ENCODE results near the gene NUP160.
"Not testable (repeated sequence)": the region's sequence is repeated elsewhere in the genome, so short reads cannot be mapped to it uniquely, and the experiment has no call there.

NUP160 gene

DNA sequence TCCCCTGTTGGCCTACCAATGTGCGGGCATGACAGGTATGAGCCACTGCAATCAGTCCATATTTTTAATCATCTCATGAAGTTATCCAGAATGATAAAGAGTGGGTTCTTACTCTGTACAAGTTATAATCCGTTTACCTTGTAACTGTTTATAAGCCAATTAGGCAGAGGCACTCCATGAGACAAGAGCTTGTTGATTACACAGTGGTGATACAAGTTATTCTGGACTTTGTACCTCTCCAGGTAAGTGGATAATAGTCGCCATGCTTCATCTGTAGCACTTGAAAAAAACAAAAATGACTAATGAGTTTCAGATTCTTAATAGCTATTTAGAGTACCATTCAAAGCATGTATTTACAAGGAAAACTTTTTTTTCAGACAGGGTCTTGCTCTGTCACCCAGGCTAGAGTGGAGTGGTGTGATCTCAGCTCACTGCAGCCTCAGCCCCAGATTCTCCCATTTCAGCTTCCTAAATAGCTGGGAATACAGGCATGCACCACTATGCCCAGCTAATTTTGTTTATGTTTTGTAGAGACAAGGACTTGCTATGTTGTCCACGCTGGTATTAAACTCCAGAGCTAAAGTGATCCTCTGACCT is 63.3 kb downstream of the NUP160 start:
- DNase-seq, result no peak

- no peak for DNase-seq
These were observed 65.0 kb downstream of the NUP160 start for GRCh38 chr11:47783087-47783610.

GRCh38 chr11:47778878-47779483 is 69.2 kb downstream of the NUP160 start:
- DNase-seq, result no peak

DNA sequence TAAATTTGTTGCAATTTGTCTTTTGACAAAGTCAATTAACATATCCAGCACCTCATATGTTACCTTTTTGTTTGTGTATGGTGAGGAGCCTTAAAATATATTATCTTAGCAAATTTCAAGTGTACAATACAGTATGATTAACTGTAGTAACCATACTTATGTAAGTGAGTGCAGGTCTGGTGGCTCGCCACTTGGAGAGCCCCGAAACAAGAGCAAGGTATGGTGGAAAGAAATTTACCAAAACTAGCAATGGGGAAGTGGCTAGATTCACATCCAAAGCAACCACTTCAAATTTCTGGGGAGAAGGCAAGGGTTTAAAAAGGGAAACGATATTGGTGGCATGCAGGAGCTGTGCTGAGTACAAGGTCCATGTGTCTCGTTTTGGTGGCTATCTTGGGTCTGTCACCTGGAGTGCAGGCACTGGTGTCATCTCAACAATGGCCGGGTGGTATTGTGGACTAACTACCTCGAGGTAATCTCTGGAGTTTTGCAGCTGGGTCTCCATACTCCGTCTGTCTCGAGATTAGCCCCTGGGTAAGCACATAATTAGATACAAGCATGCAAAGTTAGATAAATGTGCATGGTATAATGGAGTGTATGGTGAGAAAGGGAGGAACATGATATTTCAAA is 72.8 kb downstream of the NUP160 start:
- DNase-seq, result no peak

DNA sequence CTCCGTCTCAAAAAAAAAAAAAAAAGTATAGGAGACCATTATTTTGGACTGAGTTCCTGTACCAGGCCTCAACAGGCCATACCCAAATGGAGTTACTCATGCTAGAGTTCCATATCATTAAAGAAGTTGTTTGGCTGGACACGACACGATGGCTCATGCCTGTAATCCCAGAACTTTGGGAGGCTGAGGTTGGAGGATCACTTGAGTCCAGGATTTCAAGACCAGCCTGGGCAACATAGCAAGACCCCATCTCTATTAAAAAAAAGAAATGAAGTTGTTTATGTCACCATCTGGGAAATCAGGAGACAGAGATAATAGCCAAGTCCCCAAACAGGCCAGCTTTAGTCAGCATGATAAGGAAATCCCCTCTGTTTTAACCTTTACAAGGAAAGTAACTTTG is 74.3 kb downstream of the NUP160 start:
- DNase-seq, result no peak

DNA sequence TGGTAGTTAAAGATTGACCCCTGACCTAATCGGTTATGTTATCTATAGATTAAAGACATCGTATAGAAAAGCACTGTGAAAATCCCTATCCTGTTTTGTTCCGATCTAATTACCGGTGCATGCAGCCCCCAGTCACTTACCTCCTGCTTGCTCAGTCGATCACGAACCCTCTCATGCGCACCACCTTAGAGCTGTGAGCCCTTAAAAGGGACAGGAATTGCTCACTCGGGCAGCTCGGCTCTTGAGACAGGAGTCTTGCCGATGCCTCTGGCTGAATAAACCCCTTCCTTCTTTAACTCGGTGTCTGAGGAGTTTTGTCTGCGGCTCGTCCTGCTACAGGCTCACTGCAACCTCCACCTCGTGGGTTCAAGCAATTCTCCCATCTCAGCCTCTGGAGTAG is 78.6 kb downstream of the NUP160 start:
- not testable (repeated sequence) for DNase-seq

DNA sequence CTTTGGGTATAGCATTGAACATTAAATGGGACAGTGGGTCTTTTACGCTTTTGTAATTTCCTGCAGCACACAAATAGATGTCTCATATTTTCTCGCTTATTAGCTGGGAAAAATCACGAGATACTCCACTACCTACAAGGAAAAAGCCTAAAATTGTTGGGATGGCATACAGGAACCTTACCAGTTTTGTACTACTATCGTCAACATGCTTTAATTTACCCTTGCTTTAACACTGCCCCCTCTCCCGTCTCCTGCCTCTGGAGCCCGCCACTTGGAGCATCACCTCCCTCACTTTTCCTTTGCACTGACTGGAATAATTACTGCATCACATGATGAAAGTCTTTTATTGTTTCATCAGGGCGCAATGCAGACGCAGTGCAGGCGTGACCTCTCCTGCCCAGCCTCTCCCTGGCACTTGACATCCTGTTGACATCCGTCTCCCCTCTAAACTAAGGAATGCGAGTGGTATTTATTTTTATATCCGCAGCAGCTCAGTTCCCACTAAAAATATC is 80.0 kb downstream of the NUP160 start:
- DNase-seq, result peak; percentile 17

GRCh38 chr11:47766509-47767227 is 81.5 kb downstream of the NUP160 start:
- DNase-seq, result no peak

DNA sequence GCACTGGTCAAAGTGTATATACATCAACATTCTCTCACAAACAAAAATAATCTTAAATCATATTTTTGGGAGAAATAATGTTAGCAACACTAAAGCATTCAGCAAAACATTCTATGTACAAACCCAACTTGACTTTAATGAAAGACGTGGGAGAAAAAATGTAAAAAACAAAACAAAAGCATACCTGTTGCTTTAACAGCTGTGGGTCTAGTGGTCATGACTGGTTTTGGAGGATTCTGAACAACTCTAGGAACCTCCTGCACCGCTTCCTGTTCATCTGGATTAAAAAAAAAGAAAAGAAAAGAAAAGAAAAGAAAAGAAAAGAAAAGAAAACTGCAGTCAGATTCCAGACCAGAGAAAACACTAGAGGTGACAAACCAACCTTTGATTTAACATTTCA is 83.1 kb downstream of the NUP160 start:
- DNase-seq, result no peak

- not testable (repeated sequence) for DNase-seq
These were observed 88.9 kb downstream of the NUP160 start for GRCh38 chr11:47759291-47759690.

DNA sequence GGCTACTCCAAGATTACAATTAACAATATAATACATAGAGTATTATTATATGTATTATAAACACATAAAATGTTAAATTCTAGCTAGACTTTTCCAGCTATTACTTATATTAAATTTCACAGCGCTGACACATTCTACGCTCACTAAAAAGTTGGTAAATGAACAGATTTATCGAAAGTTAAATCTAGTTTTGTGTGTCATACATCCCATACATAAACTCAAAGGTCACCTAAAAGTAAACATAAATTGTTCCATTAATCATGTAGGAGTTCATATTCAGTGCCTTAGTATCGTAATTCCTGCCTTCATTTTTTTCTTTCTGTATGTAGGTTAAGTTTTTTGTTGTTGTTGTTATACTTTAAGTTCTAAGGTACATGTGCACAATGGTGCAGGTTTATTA is 91.9 kb downstream of the NUP160 start:
- DNase-seq, result no peak

- DNase-seq, result no peak
These were observed 97.4 kb downstream of the NUP160 start for GRCh38 chr11:47750725-47751124.

GRCh38 chr11:47742494-47742893 is 105.7 kb downstream of the NUP160 start:
- DNase-seq, result not testable (repeated sequence)

DNA sequence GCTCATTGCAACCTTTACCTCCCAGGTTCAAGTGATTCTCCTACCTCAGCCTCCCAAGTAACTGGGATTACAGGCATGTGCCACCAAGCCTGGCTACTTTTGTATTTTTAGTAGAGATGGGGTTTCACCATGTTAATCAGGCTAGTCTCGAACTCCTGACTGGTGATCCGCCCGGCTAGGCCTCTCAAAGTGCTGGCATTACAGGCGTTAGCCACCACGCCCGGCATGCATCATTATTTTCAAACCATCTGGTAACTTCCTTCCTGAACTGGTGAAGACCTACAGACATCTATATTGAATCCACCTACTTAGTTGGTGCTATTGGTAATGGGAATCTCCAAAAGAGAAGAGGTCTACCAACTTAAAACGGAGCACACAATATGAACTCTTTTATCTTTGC is 110.3 kb downstream of the NUP160 start:
- not testable (repeated sequence) for DNase-seq

- DNase-seq, result no peak
These were observed 115.9 kb downstream of the NUP160 start for GRCh38 chr11:47732271-47732670.

DNA sequence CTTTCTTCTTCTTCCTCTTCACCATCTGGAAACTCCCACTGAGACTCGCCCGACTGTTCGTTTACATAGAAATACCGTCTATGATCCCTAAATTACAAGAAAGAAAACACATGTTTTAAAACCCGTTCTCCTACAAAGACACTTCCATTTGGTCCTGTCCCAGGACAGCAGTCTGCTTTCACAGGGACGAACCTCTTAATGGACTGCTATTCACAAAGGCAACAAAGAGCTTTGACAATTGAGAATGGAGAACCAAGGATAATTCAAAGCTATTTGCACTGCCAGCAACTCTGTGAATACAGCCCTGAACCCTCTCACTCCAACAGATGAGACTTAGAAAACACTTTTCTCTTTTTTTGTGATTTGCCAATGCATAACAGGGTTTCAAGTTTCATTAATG is 116.7 kb downstream of the NUP160 start:
- no peak for DNase-seq
